Parathyroid adenoma (tissue), 2 donors: ENCODE measurements around the gene EIPR1.

Experiments
- H2AFZ ChIP-seq: fragments of 300-600 bp; sonication (generic); one replicate; pipeline ENCODE4 v1.7.0; 2017; ENCODE audit warnings: antibody characterized with exemption, mild to moderate bottlenecking
- H3K27ac ChIP-seq: fragments of 300-600 bp; sonication (generic); one replicate; pipeline ENCODE4 v1.7.0; 2017
- H3K27me3 ChIP-seq: fragments of 300-600 bp; sonication (generic); one replicate; pipeline ENCODE4 v1.7.0; 2017; ENCODE audit warnings: low read length; ENCODE audit not compliant: control insufficient read depth, insufficient read depth
- H3K36me3 ChIP-seq: fragments of 300-600 bp; sonication (generic); one replicate; pipeline ENCODE4 v1.7.0; 2017; ENCODE audit warnings: low read length; ENCODE audit not compliant: control insufficient read depth, insufficient read depth
- H3K4me1 ChIP-seq: fragments of 300-600 bp; sonication (generic); one replicate; pipeline ENCODE4 v1.7.0; 2017; ENCODE audit warnings: control low read depth
- H3K4me2 ChIP-seq: fragments of 300-600 bp; sonication (generic); one replicate; pipeline ENCODE4 v1.7.0; 2017; ENCODE audit warnings: low read length
- H3K4me3 ChIP-seq: fragments of 300-600 bp; sonication (generic); one replicate; pipeline ENCODE4 v1.7.0; 2017; ENCODE audit warnings: low read depth, low read length
- H3K79me2 ChIP-seq: fragments of 300-600 bp; sonication (generic); one replicate; pipeline ENCODE4 v1.7.0; 2017; ENCODE audit warnings: control low read depth
- H3K9ac ChIP-seq: fragments of 300-600 bp; sonication (generic); one replicate; pipeline ENCODE4 v1.7.0; 2017; ENCODE audit warnings: mild to moderate bottlenecking
- H3K9me3 ChIP-seq: fragments of 300-600 bp; sonication (generic); one replicate; pipeline ENCODE4 v1.7.0; 2017; ENCODE audit warnings: low read length; ENCODE audit not compliant: control insufficient read depth
- TF ChIP-seq, protein P1 (sequence below): fragments of 300-600 bp; sonication (generic); IDR thresholded peaks from one replicate; pipeline ENCODE4 v1.7.0; 2017; ENCODE audit warnings: antibody characterized with exemption, mild to moderate bottlenecking
- donor health status: primary hyperparathyroidism.

Gene EIPR1

DNA sequence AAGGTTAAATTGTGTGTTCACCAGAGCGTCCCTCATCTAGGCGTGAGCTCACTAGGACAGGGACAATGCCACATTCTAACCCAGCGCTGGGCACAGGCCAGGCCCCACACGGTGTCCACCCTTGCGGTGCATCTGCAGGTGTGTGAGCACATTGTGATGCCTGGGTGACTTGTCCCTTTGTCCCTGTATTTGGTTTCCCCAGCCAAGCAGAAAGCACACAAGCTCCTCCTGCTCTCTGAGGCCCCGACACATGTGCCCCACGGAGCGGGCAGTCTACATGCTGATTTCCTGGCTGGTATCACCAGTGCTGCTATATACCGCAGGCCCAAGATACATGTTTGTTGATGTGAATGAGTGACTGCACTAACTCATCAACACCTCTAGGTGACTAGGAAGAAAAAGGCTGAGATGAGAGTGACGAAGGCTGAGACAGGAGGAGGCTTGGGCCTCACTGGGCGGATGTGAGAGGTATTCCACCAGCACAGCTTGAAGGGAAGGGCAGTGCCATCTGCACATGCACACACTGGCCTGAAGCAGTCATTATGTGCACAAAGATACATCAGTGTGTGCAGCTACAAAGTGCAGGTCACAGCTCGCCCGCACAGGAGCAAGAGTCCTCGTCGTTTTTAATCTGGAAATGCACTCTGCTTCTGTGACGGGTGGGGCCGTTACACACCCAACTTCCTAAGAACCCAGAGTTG lies 205.9 kb downstream of the EIPR1 start:
- Histone ChIP-seq H3K4me1 (no peaks in the 10 kb centered on the region), H3K36me3 (no peaks in the 10 kb centered on the region), H3K27me3 (no peaks in the 10 kb centered on the region), H3K9ac (no peak overlapping the region), H3K27ac (no peak overlapping the region), H3K9me3 (no peaks in the 10 kb centered on the region), H3K4me2 (no peak overlapping the region), H2AFZ (no peak overlapping the region), H3K79me2 (no peaks in the 10 kb centered on the region), H3K4me3 (no peak overlapping the region)
- TF ChIP-seq, protein P1, sequence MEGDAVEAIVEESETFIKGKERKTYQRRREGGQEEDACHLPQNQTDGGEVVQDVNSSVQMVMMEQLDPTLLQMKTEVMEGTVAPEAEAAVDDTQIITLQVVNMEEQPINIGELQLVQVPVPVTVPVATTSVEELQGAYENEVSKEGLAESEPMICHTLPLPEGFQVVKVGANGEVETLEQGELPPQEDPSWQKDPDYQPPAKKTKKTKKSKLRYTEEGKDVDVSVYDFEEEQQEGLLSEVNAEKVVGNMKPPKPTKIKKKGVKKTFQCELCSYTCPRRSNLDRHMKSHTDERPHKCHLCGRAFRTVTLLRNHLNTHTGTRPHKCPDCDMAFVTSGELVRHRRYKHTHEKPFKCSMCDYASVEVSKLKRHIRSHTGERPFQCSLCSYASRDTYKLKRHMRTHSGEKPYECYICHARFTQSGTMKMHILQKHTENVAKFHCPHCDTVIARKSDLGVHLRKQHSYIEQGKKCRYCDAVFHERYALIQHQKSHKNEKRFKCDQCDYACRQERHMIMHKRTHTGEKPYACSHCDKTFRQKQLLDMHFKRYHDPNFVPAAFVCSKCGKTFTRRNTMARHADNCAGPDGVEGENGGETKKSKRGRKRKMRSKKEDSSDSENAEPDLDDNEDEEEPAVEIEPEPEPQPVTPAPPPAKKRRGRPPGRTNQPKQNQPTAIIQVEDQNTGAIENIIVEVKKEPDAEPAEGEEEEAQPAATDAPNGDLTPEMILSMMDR: no peak

DNA sequence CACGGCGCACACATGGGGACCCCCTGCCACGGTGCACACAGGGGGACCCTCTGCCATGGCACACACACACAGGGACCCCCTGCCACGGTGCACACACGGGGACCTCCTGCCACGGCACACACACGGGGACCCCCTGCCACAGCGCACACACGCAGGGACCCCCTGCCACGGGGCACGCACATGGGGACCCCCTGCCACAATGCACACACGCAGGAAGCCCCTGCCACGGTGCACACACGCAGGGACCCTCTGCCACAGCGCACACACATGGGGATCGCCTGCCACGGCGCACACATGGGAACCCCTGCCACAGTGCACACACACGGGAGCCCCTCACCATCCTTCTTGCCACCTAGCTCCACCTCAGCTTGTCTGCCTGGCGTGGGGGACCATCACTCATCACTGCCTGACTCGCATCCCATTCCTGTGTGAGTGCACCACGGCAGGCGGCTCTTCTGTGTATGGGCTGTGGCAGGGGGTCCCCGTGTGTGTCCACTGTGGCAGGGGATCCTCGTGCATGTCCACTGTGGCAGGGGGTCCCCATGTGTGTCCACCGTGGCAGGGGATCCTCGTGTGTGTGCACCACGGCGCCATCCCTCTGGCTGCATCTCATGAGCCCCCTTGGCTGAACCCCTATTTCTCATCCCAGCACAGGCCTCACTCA lies 206.7 kb downstream of the EIPR1 start:
- H3K4me2 ChIP-seq: no peak overlapping the region
- H3K4me1 ChIP-seq: no peaks in the 10 kb centered on the region
- H3K79me2 ChIP-seq: no peaks in the 10 kb centered on the region
- TF ChIP-seq, protein P1: no peak
- H3K27ac ChIP-seq: no peak overlapping the region
- no peak overlapping the region for H3K4me3 ChIP-seq
- H3K9me3 ChIP-seq: no peaks in the 10 kb centered on the region
- H2AFZ ChIP-seq: no peak overlapping the region
- H3K27me3 ChIP-seq: no peaks in the 10 kb centered on the region
- H3K9ac ChIP-seq: no peak overlapping the region
- no peaks in the 10 kb centered on the region for H3K36me3 ChIP-seq

DNA sequence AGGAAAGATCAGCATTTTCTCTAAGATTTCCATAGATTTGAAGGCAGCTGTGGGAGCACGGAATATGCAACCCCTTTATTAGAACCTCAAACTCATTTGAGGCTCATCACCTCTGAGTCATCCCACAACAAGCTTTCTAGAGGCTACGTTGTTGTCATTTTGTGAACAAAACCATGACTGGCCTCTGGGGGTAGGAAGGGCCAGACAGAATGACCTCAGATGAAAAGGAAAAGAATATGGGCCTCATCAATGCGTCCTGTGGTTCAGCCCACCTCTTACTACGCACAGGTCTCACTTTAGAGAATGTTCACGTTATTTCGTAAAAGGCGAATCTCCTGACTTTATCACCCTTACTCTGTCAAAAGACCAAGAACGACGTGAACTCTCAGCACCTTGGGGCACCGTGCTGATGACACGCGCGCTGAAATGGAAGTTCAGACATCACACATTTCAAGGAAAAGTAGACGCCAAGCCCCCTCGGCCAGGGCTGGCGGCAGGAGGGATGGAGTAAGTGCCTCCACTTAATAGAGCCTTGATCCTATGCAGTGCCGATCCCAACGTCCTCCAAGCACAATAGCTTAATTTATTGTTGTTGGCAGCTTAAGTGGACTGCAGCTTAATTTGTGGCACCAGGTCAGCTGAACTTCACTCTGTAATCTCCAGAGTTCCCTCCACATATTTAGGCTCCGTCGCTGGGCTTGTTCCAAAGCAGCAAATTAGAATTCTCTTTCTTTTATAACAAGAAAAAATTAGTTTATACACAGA lies 208.3 kb downstream of the EIPR1 start:
- H3K9ac ChIP-seq: no peak overlapping the region
- no peaks in the 10 kb centered on the region for H3K27me3 ChIP-seq
- TF ChIP-seq, protein P1: no peak
- no peaks in the 10 kb centered on the region for H3K9me3 ChIP-seq
- H2AFZ ChIP-seq: no peak overlapping the region
- no peak overlapping the region for H3K27ac ChIP-seq
- H3K4me1 ChIP-seq: no peaks in the 10 kb centered on the region
- H3K4me2 ChIP-seq: no peak overlapping the region
- no peak overlapping the region for H3K4me3 ChIP-seq
- no peaks in the 10 kb centered on the region for H3K79me2 ChIP-seq
- no peaks in the 10 kb centered on the region for H3K36me3 ChIP-seq

DNA sequence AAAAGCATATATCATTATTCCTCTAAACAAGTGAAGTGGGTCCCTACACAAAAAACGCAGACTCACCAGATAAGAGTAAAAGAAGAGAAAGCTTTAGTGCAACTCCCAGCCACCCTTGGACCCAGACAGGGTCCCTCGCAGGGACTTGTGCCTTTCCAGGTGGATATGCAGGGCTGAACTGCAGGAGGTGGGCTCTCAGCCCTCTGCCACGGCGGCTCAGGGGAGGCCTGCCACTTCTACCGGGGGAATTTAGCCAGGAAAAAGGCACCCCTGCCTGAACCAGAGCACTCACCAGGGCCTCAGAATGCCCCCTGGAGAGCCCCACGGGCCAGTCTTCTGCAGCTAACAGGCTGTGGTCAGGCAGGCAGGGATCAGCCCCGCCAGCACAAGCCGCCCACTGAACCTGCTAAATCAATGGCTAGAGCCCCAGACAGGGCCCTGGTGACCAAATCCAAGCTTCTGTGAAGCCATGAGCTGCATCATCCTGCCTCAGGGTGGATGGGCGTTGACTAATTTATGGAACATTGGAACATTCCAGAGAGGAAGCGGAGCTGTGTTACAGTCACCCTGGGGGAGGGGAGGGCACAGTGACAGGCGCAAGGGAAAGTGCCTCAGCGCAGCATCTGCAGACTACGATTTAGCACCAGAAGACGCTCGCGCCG lies 209.3 kb downstream of the EIPR1 start:
- H3K4me1 ChIP-seq: no peaks in the 10 kb centered on the region
- no peak overlapping the region for H3K4me2 ChIP-seq
- no peaks in the 10 kb centered on the region for H3K27me3 ChIP-seq
- H3K79me2 ChIP-seq: no peaks in the 10 kb centered on the region
- H3K9me3 ChIP-seq: no peaks in the 10 kb centered on the region
- H3K9ac ChIP-seq: no peak overlapping the region
- TF ChIP-seq, protein P1: no peak
- H3K36me3 ChIP-seq: no peaks in the 10 kb centered on the region
- no peak overlapping the region for H3K4me3 ChIP-seq
- H2AFZ ChIP-seq: no peak overlapping the region
- no peak overlapping the region for H3K27ac ChIP-seq
